Kasumi-1 (cell line): ENCODE data around the gene GYG1.
A peak's percentile ranks its signal among the peaks of the same experiment; 100 is the strongest.

Source experiments
- DNase-seq, 2 experiments: peaks; one replicate each; lab custom pipeline; 2025; lab: John Stamatoyannopoulos, UW

The GYG1 gene

DNA sequence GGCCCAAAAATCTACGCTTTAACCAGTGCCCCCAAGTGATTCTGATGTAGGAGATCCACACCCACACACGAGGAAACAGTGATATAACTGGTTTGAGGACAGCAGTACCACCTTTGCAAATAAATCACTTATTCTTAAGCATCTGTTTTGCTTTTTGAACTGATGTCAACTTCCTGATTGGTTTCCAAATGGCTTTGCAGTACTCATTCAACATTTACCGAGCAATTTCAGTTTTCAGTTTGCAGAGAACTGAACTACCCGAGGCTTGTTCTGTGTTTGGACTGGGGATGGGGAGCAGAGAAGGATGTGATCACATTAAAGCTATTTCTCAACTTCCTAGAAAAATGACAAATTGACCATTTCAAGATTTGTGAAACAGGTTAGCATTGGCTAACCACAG, 1.1 kb upstream of the GYG1 start:
- DNase-seq, result no peak

DNA sequence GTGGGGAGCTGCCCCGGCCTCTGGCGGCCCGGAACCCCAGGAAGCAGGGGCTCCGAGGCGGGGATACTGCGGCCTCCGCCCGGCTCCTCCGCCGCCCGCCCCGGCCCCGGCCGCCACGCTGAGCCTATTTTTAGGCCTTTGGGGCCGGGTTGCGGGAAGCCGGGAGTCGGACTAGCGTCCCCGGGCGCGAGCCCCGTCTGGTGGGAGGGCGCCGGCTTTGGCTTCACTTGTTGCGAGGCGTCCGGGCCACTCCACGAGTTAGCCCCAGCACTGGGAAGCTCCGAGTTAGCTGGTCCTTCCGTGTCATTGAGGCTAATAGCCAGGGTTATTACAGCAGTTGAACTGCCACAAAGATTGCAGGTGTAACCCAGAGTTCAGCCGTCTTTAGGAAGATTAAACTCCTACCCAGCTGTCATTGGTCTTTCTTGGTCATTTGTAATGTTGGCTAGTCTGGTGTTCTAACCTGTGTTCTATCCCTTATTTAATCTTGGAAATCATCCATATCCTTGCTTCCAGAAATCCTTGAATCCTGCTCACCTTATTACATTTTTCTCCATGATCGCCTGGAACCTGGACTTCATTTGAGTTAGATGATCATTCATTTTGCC, 791 bp downstream of the GYG1 start:
- DNase-seq, result peak; percentile 12 to 24

DNA sequence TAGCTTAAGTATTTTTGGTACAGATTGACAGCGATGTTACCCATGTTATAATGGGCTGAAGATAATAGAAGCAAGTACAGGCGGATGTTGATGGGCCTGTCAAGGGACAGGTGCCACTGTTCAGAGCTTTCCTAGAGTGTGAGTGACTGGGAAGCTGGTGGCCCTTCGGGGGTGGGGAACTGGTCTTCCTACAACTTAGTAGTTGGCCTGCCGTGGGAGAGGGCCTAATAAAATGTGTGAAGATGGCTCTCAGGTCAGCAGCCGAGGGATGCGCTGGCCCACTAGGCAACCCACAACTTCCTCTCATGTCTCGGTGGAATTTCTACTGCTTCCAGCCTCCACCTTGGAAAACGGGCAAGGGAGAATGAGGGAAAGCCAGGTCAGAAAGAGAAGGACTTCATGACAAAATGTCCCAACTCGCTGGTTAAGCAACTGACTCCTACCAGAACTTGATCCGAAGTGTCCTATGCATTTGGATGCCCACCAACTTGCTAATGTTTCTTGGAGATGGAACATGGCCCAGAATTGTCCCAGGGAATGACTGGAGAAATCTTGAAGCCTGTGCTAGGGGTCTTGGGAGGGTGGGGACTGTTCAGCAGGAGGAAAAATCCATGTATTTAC, 1.4 kb downstream of the GYG1 start:
- no peak for DNase-seq

DNA sequence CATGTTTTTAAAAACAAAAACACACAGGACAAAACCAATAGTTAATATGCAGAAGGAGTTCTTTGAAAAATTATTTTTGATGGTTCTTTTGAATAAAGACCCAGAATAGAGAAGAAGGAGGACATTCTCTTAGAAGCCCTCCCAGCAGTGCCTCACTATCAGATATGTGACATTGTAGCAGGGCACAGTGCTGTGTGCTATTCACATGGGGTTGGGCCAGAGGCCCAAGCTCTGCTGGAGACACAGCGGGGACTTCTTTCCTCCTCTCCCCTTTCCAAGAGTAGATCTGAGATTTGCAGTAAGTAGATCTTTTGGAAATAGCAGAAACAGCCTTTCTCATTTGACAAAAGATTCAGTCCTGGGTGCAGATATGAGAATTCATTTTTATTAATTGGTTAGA, 6.3 kb downstream of the GYG1 start:
- DNase-seq, result no peak

DNA sequence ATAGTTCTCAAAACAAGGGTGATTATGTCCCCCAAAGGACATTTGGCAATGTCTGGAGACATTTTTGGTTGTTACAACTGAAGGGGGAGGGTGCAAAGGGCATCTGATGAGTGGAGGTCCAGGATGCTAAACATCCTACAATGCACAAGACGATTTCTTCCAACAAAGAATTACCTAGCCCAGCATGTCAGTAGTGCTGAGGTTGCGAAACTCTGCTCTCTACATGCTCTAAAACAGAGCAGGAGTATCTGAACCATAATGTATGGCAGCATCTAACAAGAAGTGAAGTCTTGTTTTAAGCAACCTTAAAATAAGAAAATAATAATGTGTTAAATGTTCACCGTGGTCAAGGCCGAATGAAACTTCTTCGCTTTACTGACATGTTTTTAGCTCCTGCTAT, 7.0 kb downstream of the GYG1 start:
- DNase-seq, result no peak

DNA sequence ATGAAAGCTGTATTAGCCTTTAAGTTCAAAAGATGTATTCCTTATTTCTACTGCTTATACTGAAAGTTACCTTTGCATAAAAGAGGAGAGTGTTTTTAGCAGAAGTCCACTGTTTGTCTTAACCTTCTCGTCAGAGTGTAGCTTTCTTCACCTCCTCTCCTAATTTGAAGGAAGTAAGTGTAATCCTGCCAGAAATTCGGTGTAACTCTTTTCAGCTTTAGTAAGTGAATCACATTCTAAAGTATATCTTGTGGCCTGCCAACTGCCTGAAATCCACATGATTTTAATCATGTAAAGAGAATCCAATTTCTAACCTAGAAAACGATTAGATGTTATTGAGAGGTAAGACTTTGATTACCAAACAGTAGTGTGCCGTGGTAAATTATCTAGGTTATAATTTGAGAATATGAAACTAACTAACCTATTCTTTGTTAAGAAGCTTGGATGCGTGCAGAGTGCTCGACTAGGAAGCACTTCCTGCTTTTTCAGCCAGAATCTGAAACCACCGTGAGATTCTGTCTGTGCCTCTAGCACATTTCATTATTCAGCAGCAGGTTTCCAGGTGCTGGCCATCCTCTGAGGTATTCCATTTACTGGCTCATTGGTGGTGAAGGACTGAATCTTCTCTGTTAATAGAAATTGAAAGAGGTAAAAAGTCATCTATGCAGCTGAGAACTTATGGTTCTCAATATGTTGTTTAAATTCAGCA, 7.5 kb downstream of the GYG1 start:
- DNase-seq, result no peak

DNA sequence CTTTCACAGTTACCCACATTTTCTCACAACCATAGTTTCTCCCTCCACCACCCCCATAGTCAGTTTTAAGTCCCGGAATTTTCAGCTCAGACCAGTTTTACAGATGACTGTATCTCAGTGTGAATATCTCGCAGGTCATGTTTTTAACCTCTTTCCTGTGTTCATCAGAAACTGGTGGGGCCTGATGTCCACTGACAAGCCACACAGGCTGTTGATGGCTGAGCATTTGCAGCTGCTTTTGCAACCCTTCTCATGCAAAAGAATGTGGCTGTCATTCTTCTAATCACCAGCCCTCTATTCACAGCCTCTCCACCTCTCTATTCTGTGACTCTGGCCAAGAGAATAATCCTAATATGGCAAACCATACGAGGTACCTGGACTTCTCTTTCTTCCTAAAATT, 8.5 kb downstream of the GYG1 start:
- DNase-seq, result no peak

DNA sequence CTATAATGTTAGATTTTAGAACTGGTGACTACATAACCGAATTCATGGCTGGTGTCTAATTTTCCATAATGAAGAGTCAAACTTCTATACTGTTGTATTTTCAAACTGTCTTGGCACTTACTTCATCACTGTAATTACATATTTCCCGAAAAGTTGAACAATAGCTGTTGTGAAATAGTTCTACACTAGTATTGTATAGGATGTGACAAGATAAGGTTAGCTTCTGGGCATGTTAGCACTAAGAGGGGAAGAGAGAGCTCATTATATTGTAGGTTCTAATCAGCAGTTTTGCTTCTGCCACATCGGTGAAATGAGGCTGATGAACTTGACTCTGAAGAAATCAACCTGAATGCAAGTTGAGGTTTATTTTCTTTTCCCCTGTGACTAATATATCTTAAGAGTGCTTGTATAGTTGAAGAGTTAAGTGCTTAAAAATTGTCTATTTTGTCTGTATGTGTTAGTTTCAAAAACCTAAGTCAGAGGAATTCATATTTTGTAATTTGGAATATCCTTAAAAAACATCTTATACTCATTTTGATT, 8.9 kb downstream of the GYG1 start:
- DNase-seq, result no peak

DNA sequence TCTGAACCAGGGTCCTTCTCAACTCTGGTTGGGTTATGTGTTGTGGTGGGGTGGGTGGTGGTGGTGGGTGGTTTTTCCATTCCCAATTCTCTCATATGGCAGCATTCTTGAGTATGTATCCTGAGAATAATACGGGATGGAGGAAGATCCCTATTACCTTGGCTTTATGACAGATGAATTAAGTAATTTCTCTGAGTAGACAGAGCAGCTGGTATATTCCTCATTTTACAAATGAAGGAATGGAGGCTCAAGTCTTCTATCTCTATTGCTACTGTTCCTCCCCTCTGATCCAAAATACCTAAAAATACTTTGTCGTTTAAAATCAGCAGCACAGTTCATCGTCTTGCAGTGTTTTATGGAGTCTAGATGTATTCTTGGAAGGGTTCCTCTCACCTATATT, 10.4 kb downstream of the GYG1 start:
- DNase-seq, result no peak

DNA sequence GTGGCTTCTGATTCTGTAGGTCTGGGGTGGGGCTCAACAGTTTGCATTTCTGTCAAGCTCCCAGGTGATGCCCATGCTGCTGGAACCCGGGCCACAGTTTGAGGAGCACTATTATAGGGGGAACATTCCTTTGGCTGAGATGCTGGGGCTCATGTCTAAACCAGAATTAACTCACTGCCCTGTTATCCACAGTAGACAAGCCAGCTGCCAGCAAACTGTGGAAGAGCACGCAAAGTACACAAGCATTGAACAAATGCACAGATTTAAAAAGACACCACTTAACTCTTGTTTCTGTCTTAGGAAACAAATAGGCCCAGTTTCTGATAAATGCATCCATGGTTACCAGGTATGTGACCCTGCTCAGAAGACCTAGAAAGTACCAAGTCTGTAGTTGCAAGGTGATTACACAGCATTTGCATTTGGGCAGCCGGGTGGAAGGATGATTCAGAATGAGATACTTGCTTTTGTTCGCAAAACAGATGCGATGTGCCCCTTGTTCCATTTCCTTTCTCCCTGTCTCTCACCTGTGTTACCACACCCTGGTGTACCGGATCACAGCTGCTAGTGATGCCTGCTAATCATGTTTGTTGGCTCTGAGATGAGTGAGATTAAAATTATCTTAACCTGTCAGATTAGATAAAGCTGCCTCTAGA, 12.4 kb downstream of the GYG1 start:
- no peak for DNase-seq

DNA sequence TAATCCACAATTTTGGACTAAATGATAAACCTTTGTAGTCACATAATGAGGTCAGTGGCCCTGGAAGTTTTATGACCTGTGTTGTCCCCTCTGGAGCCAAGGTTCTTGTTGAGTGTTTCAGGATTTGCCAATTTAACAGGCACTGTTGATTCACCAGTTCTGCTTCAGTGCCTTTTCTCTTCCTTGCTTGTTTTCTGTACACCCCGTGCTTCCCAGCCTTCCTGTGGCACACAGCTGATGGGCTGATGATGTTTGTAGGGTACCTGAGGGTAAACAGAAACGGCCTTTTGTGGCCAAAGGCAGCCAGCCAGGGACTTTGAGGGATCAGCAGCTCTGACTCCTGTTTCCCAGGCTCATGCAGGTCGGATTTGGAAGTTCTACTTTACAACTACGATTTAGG, 13.3 kb downstream of the GYG1 start:
- DNase-seq, result no peak

DNA sequence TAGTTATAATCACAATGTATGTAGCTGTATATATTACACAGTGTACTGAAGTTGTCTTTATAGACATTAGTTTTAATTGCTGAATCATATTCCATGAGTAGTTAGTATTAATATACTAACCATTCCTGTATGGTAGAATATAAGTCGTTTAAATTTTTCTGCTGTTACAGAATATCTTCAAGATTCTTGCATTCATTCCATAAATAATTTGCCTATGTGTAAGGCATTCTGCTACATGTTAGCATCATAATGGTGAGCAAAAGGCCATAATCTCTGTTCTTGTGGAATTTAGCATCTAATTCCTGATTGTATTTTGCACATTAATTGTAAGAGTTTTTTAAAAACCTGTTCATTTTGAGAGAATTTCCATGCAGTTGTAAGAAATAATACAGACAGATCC, 14.1 kb downstream of the GYG1 start:
- no peak for DNase-seq

DNA sequence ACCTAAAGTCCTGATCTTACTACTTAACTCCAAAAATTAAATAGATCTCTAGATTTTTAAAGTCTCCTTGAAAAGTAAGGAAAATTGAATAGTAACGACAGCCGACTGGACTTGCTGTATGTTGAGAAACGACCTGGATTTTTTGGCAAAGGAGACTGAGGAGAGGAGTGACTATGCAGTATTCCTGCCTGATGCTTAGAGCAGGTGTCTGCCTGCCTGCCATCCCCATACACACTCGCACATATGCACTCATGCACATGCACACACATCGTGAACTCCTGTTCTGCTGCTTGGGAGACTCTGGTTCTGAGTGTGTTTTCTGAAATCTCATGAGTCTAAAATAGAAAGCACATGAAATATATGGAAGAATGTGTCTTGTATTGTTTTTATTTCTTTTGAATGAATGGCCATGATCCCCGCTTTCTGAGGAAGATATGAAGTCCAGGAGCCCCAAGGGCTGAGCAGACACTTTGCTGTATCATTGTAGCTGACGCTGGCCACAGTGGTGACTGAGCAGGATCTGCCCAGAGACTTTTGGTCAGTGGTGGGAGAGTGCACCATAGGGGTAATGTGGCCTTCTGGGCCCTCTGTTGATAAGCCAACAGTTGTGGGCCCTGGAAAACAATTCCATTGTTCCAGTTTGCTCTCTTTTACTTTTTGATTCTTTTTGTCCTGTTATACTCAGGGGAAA, 16.4 kb downstream of the GYG1 start:
- no peak for DNase-seq

DNA sequence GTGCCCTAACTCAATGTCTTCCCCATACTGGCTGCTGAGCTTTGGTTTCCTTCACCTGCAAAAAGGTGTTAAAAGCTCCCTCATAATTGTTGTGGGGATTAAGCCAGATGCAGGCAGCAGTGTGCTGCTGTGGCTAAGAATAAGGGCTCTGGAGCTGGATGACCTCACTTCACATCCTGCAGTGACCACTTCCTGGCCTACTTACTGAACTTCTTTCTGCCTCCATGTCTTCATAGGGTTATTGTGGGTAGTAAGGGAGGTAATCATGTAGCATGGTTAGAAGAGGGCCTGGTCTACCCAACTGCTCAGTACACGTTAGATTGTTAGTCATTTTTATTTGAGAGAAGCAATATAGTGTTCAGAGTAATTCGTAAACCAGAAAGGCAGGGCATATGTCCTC, 18.4 kb downstream of the GYG1 start:
- peak; percentile 34 to 50 for DNase-seq

DNA sequence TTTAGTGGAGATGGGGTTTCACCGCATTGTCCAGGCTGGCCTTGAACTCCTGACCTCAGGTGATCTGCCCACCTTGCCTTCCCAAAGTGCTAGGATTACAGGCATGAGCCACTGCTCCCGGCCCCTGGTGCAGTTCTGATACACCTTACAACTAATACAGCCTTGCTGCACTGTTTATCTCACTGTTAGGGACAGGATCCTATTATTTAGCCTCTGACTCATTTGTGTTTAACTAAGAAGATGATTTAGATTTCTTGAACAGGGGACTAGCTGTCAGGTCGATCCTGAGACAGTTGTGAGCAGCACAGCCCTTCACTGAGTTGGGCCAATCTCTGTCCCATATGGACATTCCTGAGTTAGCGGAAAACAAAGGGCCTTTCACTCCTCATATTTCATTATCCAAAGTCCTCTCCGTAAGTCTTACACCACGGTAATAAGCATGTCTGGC, 19.2 kb downstream of the GYG1 start:
- no peak for DNase-seq

DNA sequence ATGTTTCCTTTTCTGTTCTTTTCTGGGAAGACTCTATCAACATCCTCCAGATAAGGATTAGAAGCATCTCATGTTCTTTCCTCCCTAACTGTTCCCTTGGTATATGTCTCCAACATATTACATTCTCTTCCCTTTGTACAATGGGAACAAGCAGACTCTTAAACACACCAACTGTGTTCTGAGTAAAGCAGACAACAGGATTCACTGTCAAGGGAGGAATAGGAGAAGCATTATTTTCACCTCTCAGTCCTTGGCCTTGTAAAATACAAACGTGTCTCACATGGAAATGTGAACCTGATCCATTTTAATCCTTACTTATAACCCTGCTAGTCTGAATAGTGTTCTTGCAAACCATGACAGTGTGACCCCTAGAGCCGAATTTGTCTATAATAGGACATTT, 19.6 kb downstream of the GYG1 start:
- DNase-seq, result no peak

DNA sequence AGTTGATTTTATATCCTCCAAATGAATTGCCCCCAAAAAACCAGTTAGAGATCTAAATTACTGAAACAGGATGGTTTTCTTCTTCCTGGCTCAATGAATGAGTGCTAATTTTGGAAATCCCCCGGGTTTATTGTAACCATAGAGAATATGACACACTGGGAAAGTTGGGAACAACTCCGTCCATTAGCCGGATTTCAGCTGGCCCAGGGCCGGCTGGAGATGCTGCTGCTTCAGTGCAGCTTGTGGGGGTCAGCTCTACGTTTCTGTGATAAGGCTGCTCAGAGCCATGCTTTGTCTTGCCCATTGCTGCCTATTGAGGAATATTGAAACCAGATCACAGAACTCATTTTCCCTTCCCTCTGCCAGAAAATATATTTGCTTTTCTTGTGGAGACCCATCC, 20.3 kb downstream of the GYG1 start:
- DNase-seq, result no peak

DNA sequence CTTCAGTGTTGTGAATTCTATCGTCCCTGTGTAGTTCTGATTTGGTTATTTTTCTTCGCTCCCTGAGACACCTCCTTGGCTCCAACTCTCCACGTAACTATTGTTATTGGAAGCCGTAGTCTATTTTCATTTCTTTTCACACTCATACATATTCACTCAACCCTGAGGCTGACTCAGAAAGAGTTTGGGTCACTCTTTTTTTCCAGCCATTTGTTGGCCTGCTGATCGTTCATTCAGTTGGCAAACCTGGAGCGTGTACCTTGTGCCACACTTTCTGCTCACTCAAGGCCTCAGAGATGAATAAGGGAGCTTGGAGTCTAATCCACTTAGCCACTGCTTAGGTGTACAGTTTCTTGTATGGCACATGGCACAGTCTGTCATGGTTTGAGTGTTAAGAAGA, 22.4 kb downstream of the GYG1 start:
- DNase-seq, result no peak

DNA sequence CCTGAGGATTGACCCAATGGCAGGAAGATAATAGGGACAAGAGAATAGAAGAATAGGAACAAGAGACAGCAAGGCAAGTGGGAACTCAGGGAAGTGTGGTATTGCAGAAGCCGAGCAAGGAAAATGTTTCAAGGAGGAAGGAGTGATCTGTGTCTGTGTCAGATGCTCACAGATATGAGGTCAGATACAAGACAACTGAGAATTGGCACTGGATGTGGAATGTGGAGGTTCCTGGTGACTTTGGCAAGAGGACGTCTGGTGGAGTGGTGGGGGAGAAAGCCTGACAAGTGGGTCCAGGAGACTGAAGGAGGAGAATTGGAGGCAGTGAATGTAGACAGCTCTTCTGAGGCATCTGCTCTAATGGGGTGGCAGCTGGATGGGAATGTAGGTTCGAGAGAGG, 24.1 kb downstream of the GYG1 start:
- no peak for DNase-seq

DNA sequence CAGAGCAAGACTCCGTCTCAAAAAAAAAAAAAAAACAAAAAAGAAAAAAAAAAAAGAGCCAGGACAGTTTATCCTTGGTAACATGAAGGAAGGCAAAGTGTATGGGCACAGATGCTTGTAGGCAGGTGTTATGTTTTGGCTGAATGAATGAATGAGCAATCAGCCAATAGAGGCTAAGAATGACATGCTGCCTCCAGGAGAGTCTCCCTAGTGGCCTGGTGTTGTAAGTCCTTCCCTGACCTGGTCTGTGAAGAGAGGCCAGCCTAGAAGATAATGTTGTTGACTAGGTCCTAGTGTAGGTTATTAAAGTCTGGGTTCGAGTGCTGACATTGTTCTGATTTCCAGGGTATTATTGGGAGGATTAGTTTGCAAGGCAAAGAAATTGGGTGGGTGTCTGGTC, 24.9 kb downstream of the GYG1 start:
- no peak for DNase-seq

DNA sequence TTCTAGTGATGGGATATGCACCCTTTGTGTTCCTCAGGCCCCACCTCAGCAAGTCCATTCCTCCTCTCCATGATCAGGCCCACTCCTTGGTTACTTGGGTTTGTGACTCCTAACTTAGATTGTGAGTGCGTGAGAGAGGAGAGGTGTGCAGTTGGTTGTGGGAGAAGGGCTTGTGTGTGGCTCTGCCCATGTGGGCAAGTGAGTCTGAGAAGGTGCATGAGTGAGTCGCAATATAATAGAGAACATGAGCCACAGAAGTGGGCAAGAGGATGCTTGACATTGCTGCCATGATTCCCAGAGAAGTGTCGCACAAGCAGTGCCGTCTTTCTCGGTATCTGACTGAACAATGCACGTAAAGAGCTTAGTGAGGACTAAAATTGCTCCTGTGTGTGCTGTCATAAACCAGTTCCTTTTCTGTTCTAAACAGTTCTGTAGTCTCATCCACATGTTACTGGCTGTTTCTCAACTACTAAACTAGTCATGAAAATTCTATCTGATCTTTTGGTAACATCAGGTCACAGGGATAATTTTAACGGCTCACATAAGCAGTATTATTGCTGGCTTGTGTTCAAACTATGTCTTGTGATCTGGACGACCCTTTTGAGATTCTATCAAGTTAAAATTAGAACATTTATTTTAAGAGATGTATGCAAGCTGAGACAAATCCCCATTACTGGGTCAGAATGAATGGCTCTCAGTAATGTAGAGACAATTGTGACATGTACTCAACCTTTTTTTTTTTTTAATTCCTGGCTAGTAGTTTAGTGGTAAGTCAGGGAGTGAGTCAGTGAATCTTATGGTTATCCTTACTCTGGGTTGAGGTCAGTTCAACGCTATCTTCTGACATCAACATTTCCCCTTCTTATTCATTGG, 25.6 kb downstream of the GYG1 start:
- no peak for DNase-seq
